ENCODE results near the gene DDX39B. TPM values are rescaled to one million over a fixed set of nuclear protein-coding genes. Genes with fewer than 3 reads are reported as not detected.
"Not testable (repeated sequence)": the region's sequence is repeated elsewhere in the genome, so short reads cannot be mapped to it uniquely, and the experiment has no call there.

Gene DDX39B
- total RNA-seq, 3 donors from 2014 or later (not counting 1 experiment from before 2014, with no cell fraction given) = 506 to 571 (median 534) TPM

- peaks cover 12% of the 10 kb centered on the region for H3K4me1 ChIP-seq (ENCODE audit: control insufficient read depth, insufficient read depth, low read length)
- intact Hi-C loops (cut with micrococcal nuclease) = no loop called here
- H3K9me3 ChIP-seq (ENCODE audit: control insufficient read depth, insufficient read depth, low read length) = no peaks in the 10 kb centered on the region
- H3K27me3 ChIP-seq (ENCODE audit: control insufficient read depth, insufficient read depth, low read length) = no peaks in the 10 kb centered on the region
- no peaks in the 10 kb centered on the region for H3K9me3 Mint-ChIP-seq
- ATAC-seq = no peak
- H3K27ac ChIP-seq (ENCODE audit: low read length) = no peak overlapping the region
- H3K36me3 Mint-ChIP-seq = no peaks in the 10 kb centered on the region
- peak overlapping the region in 1 of 2 donors; percentile 78 for H3K27ac Mint-ChIP-seq
- H3K4me1 Mint-ChIP-seq = peaks cover 38 to 63% of the 10 kb centered on the region in 2 donors
- no peak overlapping the region for H3K4me3 ChIP-seq (ENCODE audit: low read length)
- no peak overlapping the region for H3K4me3 Mint-ChIP-seq
- peaks cover 23% of the 10 kb centered on the region for H3K36me3 ChIP-seq (ENCODE audit: control insufficient read depth, insufficient read depth, low read length)
- DNase-seq = no peak
- TF ChIP-seq CTCF (IDR thresholded peaks at IDR 0.05) = no peak
- no peaks in the 10 kb centered on the region for H3K27me3 Mint-ChIP-seq (ENCODE audit: low read depth in 2 of 2)
Measured at GRCh38 chr6:31502586-31502985, 39.2 kb downstream of the DDX39B start.

GRCh38 chr6:31499648-31500047, 42.2 kb downstream of the DDX39B start:
- H3K4me3 Mint-ChIP-seq; H3K27me3 Mint-ChIP-seq (ENCODE audit: low read depth in 2 of 2); intact Hi-C loops (cut with micrococcal nuclease); H3K36me3 ChIP-seq (ENCODE audit: control insufficient read depth, insufficient read depth, low read length); H3K27ac ChIP-seq (ENCODE audit: low read length); H3K27me3 ChIP-seq (ENCODE audit: control insufficient read depth, insufficient read depth, low read length); H3K9me3 ChIP-seq (ENCODE audit: control insufficient read depth, insufficient read depth, low read length); ATAC-seq; H3K4me3 ChIP-seq (ENCODE audit: low read length); DNase-seq; H3K36me3 Mint-ChIP-seq; H3K9me3 Mint-ChIP-seq: not testable (repeated sequence)
- peaks cover 33% of the 10 kb centered on the region for H3K4me1 ChIP-seq (ENCODE audit: control insufficient read depth, insufficient read depth, low read length)
- H3K27ac Mint-ChIP-seq = peak overlapping the region in 1 of 2 donors; percentile 80
- no CpG with 5 or more reads among the region's 2 CpGs for WGBS (ENCODE audit: insufficient coverage)
- peaks cover 62 to 80% of the 10 kb centered on the region in 2 donors for H3K4me1 Mint-ChIP-seq

GRCh38 chr6:31498748-31499147, 43.1 kb downstream of the DDX39B start:
- DNase-seq = no peak
- TF ChIP-seq CTCF (IDR thresholded peaks at IDR 0.05) = no peak
- Mint-ChIP-seq H3K27ac (peak overlapping the region; percentile 80 to 91), H3K9me3 (no peaks in the 10 kb centered on the region), H3K36me3 (no peaks in the 10 kb centered on the region), H3K4me1 (peaks cover 64 to 86% of the 10 kb centered on the region in 2 donors), H3K4me3 (peak overlapping the region; percentile 96), H3K27me3 (ENCODE audit: low read depth in 2 of 2) (no peaks in the 10 kb centered on the region)
- no peak for ATAC-seq
- H3K4me1 ChIP-seq (ENCODE audit: control insufficient read depth, insufficient read depth, low read length) = peaks cover 33% of the 10 kb centered on the region
- intact Hi-C loops (cut with micrococcal nuclease) = no loop called here
- no peaks in the 10 kb centered on the region for H3K9me3 ChIP-seq (ENCODE audit: control insufficient read depth, insufficient read depth, low read length)
- H3K27me3 ChIP-seq (ENCODE audit: control insufficient read depth, insufficient read depth, low read length) = no peaks in the 10 kb centered on the region
- H3K4me3 ChIP-seq (ENCODE audit: low read length) = peak overlapping the region; percentile 73
- H3K27ac ChIP-seq (ENCODE audit: low read length) = no peak overlapping the region
- 49% methylated on average over 21 of the region's 21 CpGs for WGBS (ENCODE audit: insufficient coverage)
- H3K36me3 ChIP-seq (ENCODE audit: control insufficient read depth, insufficient read depth, low read length) = no peaks in the 10 kb centered on the region

- intact Hi-C loops (cut with micrococcal nuclease) = no loop called here
- Histone ChIP-seq H3K36me3 (ENCODE audit: control insufficient read depth, insufficient read depth, low read length) (no peaks in the 10 kb centered on the region), H3K27ac (ENCODE audit: low read length) (peak within 1 kb of the TSS; percentile 78), H3K4me3 (ENCODE audit: low read length) (peak within 1 kb of the TSS; percentile 73), H3K27me3 (ENCODE audit: control insufficient read depth, insufficient read depth, low read length) (no peaks in the 10 kb centered on the region), H3K4me1 (ENCODE audit: control insufficient read depth, insufficient read depth, low read length) (peaks cover 37% of the 10 kb centered on the region), H3K9me3 (ENCODE audit: control insufficient read depth, insufficient read depth, low read length) (no peaks in the 10 kb centered on the region)
- H3K4me1 Mint-ChIP-seq = peaks cover 70 to 85% of the 10 kb centered on the region in 2 donors
- DNase-seq (peak; percentile 78 to 95), ATAC-seq (peak; percentile 78 to 87 (median 81))
- peak within 1 kb of the TSS; percentile 80 to 91 for H3K27ac Mint-ChIP-seq
- no peaks in the 10 kb centered on the region for H3K36me3 Mint-ChIP-seq
- H3K4me3 Mint-ChIP-seq = peak within 1 kb of the TSS; percentile 96
- no peak for TF ChIP-seq CTCF (IDR thresholded peaks at IDR 0.05)
- under 1% methylated on average over 59 of the region's 64 CpGs for WGBS (ENCODE audit: insufficient coverage)
- H3K9me3 Mint-ChIP-seq = no peaks in the 10 kb centered on the region
- H3K27me3 Mint-ChIP-seq (ENCODE audit: low read depth in 2 of 2) = no peaks in the 10 kb centered on the region
Measured at GRCh38 chr6:31497531-31498476, 44.0 kb downstream of the DDX39B start, which contains the start of gene MICB. Gene MICB, plus strand, starts transcription at chr6:31498145. Its CDS starts 49 bp downstream, at chr6:31498194.

GRCh38 chr6:31496826-31497225, 45.0 kb downstream of the DDX39B start:
- ATAC-seq; DNase-seq; H3K27me3 ChIP-seq (ENCODE audit: control insufficient read depth, insufficient read depth, low read length); H3K4me3 ChIP-seq (ENCODE audit: low read length); H3K9me3 ChIP-seq (ENCODE audit: control insufficient read depth, insufficient read depth, low read length); H3K36me3 Mint-ChIP-seq; H3K9me3 Mint-ChIP-seq; H3K36me3 ChIP-seq (ENCODE audit: control insufficient read depth, insufficient read depth, low read length); intact Hi-C loops (cut with micrococcal nuclease); H3K27me3 Mint-ChIP-seq (ENCODE audit: low read depth in 2 of 2): not testable (repeated sequence)
- Mint-ChIP-seq H3K27ac (peak overlapping the region; percentile 80 to 91), H3K4me3 (peak overlapping the region; percentile 95), H3K4me1 (peaks cover 68 to 82% of the 10 kb centered on the region in 2 donors)
- peak overlapping the region; percentile 78 for H3K27ac ChIP-seq (ENCODE audit: low read length)
- 48% methylated on average over 4 of the region's 4 CpGs for WGBS (ENCODE audit: insufficient coverage)
- H3K4me1 ChIP-seq (ENCODE audit: control insufficient read depth, insufficient read depth, low read length) = peaks cover 41% of the 10 kb centered on the region
